ENCODE measurements around the gene NRXN2. TPM values are rescaled to one million over a fixed set of nuclear protein-coding genes. Genes with fewer than 3 reads are reported as not detected.

The NRXN2 gene
- total and polyA plus RNA-seq, 2 of the 13 experiments (the other 11 are each of a cell fraction or from before 2014, with no cell fraction given) = not detected

- TF ChIP-seq, protein P1, sequence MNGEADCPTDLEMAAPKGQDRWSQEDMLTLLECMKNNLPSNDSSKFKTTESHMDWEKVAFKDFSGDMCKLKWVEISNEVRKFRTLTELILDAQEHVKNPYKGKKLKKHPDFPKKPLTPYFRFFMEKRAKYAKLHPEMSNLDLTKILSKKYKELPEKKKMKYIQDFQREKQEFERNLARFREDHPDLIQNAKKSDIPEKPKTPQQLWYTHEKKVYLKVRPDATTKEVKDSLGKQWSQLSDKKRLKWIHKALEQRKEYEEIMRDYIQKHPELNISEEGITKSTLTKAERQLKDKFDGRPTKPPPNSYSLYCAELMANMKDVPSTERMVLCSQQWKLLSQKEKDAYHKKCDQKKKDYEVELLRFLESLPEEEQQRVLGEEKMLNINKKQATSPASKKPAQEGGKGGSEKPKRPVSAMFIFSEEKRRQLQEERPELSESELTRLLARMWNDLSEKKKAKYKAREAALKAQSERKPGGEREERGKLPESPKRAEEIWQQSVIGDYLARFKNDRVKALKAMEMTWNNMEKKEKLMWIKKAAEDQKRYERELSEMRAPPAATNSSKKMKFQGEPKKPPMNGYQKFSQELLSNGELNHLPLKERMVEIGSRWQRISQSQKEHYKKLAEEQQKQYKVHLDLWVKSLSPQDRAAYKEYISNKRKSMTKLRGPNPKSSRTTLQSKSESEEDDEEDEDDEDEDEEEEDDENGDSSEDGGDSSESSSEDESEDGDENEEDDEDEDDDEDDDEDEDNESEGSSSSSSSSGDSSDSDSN (CRISPR knock-in tag; IDR thresholded peaks at IDR 0.05) = no peak
- TF ChIP-seq ZBTB7A (CRISPR knock-in tag; IDR thresholded peaks at IDR 0.05) (no peak), ZNF512B (CRISPR knock-in tag; IDR thresholded peaks at IDR 0.05; ENCODE audit: borderline replicate concordance) (no peak), TRAFD1 (CRISPR knock-in tag; IDR thresholded peaks at IDR 0.05; ENCODE audit: borderline replicate concordance) (no peak), ZNF563 (CRISPR knock-in tag; IDR thresholded peaks at IDR 0.05) (no peak), ZNF276 (CRISPR knock-in tag; IDR thresholded peaks at IDR 0.05; ENCODE audit: low read depth) (no peak), MAFK (conservative IDR thresholded peaks at IDR 0.05 in 1 of 2, IDR thresholded peaks at IDR 0.05 in 1 of 2; ENCODE audit: low read length in 2 of 2) (no peak), ZNF282 (IDR thresholded peaks at IDR 0.05; ENCODE audit: partially characterized antibody) (no peak), GLI4 (CRISPR knock-in tag; IDR thresholded peaks at IDR 0.05; ENCODE audit: borderline replicate concordance) (no peak), JUN (CRISPR knock-in tag; IDR thresholded peaks at IDR 0.05) (no peak)
- TF ChIP-seq, protein P2, sequence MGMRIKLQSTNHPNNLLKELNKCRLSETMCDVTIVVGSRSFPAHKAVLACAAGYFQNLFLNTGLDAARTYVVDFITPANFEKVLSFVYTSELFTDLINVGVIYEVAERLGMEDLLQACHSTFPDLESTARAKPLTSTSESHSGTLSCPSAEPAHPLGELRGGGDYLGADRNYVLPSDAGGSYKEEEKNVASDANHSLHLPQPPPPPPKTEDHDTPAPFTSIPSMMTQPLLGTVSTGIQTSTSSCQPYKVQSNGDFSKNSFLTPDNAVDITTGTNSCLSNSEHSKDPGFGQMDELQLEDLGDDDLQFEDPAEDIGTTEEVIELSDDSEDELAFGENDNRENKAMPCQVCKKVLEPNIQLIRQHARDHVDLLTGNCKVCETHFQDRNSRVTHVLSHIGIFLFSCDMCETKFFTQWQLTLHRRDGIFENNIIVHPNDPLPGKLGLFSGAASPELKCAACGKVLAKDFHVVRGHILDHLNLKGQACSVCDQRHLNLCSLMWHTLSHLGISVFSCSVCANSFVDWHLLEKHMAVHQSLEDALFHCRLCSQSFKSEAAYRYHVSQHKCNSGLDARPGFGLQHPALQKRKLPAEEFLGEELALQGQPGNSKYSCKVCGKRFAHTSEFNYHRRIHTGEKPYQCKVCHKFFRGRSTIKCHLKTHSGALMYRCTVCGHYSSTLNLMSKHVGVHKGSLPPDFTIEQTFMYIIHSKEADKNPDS (CRISPR knock-in tag; IDR thresholded peaks at IDR 0.05) = no peak
- TF ChIP-seq, protein P3, sequence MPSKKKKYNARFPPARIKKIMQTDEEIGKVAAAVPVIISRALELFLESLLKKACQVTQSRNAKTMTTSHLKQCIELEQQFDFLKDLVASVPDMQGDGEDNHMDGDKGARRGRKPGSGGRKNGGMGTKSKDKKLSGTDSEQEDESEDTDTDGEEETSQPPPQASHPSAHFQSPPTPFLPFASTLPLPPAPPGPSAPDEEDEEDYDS (CRISPR knock-in tag; IDR thresholded peaks at IDR 0.05) = no peak
Observed at GRCh38 chr11:64570341-64570740, 152.7 kb downstream of the NRXN2 start (continued).
